GM12864 (cell line): ENCODE measurements around the gene DNASE2B.

Experiments used
- DNase-seq: peaks from one replicate; pipeline ENCODE4 v3.0.0-alpha.2; 2011; ENCODE audit warnings: low read depth
- H3K4me3 ChIP-seq: 2 replicates; pipeline ENCODE4 v1.5.1; 2011; ENCODE audit warnings: mild to moderate bottlenecking, low read depth, low read length, control low read depth
- TF ChIP-seq, protein P1 (sequence below): IDR thresholded peaks from 2 replicates; pipeline ENCODE4 v1.5.1; 2011; ENCODE audit warnings: low read depth, mild to moderate bottlenecking, moderate library complexity, low read length, control low read depth, inconsistent platforms; ENCODE audit errors: missing control alignments

The DNASE2B gene

DNA sequence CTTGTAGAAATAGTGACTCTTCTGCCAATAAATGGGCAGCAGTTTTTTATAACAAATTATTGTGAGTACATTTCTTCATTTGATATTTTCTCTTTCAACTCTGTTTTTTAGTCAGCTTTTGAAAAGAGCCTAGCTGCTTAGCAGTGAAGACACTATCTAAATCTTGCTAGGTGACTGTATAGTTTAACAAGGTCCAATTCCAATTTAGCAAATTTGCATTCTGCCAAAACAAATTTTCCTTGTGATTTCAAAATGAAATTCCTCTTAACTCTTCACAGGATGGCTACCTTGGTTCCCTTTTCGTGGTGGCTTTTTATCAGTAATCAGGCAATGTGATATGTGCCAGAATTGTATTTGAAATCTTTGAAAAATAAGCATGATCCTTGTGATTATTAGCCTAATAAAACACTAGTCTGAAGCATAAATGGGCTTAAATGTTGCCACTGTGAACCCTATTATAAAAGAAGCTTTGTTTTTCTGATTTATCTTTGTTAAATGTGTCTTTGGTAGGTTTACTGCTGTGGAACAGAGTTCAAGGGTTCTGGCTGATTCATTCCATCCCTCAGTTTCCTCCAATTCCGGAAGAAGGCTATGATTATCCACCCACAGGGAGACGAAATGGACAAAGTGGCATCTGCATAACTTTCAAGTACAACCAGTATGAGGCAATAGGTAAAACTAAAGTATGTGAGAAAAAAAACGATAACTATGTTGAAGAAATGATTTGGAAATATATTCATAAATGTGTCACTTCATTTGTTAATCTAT is 12.2 kb downstream of the DNASE2B start:
- DNase-seq: no peak
- H3K4me3 ChIP-seq: no peak overlapping the region
- TF ChIP-seq, protein P1, sequence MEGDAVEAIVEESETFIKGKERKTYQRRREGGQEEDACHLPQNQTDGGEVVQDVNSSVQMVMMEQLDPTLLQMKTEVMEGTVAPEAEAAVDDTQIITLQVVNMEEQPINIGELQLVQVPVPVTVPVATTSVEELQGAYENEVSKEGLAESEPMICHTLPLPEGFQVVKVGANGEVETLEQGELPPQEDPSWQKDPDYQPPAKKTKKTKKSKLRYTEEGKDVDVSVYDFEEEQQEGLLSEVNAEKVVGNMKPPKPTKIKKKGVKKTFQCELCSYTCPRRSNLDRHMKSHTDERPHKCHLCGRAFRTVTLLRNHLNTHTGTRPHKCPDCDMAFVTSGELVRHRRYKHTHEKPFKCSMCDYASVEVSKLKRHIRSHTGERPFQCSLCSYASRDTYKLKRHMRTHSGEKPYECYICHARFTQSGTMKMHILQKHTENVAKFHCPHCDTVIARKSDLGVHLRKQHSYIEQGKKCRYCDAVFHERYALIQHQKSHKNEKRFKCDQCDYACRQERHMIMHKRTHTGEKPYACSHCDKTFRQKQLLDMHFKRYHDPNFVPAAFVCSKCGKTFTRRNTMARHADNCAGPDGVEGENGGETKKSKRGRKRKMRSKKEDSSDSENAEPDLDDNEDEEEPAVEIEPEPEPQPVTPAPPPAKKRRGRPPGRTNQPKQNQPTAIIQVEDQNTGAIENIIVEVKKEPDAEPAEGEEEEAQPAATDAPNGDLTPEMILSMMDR: no peak

DNA sequence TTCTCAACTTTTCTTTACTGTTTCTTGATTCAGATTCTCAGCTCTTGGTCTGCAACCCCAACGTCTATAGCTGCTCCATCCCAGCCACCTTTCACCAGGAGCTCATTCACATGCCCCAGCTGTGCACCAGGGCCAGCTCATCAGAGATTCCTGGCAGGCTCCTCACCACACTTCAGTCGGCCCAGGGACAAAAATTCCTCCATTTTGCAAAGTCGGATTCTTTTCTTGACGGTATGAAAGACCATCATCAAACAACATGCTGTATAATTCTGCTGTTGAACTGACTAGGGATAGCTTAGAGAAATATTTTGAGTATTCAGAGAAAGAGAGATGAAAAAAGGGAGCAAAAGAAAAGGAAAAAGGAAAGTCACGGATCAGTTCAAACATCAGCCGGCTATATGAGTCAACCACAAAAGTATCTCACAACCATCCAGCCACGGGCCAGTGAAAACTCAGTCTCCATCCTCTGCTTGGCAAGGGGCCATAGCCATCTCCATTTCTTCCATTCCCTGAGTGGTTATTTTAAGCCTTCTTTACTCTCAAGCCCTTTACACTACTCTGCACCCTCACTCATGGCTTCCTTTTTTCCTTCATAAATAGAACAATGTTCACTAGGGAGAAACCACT is 14.1 kb downstream of the DNASE2B start:
- TF ChIP-seq, protein P1: no peak
- DNase-seq: no peak
- H3K4me3 ChIP-seq: no peak overlapping the region

DNA sequence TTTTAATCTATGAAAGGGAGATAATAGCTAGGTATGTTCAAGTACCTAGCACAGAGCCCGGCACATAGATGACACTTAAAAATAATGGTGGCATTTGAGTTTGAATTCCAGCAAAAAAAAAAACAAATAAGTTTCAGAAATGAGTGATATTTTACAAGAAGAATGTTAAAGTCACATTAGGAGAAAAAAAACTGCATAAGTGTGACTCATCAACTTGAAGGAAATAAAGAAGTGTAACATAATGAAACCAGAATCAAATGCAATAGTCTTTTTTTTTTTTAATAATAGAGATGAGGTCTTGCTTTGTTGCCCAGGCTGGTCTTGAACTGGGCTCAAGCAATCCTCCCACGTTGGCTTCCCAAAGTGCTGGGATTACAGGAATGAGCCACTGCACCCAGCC is 17.1 kb downstream of the DNASE2B start:
- no peak for DNase-seq
- H3K4me3 ChIP-seq: no peak overlapping the region
- TF ChIP-seq, protein P1: no peak

DNA sequence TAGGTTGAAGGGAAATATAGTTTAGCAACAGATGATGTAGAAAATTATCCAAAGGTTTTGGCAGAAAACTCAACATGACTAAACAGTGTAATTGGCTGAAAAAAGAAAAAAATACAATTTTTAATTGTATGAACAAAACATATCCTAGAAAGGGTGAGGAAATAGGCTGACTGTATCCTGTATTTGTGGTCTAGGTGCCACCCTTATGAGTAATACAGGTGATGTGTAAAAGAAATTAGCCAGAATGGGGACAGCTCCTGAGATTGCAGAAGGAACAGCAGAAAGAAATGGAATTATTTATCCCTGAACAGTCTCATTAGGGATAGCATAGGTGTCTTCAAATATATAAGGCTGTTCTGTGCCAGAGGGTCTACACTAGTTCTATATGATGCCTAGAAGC is 24.6 kb downstream of the DNASE2B start:
- H3K4me3 ChIP-seq: no peak overlapping the region
- DNase-seq: no peak
- TF ChIP-seq, protein P1: no peak

DNA sequence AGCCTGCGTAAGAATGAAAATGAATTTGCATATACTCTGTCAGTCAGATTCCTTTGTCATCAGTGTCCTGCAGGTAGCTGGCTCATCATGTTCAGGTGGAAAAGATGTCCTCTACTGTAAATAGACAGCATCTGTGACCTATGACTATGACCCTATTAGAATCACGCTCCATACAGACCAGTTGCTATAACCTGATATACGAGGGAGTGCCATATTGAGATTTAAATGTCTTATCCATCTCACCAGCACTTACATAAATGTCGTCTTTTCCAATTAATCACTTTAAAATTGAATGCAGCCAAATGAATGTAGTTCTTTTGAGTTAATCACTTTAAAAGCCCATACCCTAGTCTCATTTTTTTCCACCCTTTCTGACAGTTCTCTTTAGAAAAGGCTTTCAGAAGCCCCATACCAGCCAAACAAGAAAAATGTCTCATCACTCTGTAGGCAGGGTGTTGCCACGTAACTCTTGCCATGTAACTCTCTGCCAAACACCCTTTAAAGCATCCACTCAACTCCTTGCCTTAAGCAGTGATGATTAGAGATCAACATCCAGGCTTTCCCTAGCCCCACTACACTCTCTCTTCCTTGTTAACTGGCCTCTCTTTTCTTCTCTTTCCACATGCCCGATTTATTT is 26.3 kb downstream of the DNASE2B start:
- TF ChIP-seq, protein P1: no peak
- DNase-seq: no peak
- no peak overlapping the region for H3K4me3 ChIP-seq

DNA sequence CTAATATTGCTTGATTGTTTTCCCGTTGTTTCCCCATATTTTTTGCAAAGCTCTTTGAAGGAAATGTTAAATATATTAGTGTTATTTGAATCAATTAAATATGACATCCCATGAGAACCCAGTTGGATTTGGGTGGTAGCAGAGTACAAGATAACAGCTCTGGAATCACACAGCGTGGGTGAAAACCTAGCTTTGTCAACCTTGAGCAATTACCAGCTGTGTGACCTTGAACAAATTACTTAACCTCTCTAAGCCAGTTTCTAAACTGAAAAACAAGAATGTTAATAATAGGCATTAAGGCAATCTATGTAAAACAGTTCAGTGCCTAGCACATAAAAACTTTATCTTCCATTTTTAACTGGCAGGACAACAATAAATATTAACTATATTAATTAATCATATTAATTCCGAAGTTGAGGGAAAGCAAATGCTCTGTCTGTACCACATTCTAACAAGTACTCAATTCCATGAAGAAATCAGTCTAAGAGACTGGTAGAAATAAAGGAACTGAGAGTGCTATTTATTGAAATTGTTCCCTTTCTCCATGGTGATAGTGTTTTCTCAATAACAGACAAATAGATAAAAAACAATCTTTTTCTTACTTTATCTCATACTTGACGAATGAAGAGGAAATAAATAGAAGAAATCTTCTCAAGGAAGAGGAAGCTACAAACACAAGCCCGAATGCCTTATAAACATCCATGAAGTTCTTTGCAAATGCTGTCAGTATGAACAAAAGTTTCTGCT is 27.0 kb downstream of the DNASE2B start:
- no peak for DNase-seq
- H3K4me3 ChIP-seq: no peak overlapping the region
- TF ChIP-seq, protein P1: no peak
